ENCODE data around the gene TKTL2.
"Not testable (repeated sequence)": the region's sequence is repeated elsewhere in the genome, so short reads cannot be mapped to it uniquely, and the experiment has no call there.

TKTL2 gene

GRCh38 chr4:163447481-163447880 lies 26.1 kb downstream of the TKTL2 start:
- DNase-seq, result no peak

GRCh38 chr4:163447023-163447422 lies 26.5 kb downstream of the TKTL2 start:
- DNase-seq, result not testable (repeated sequence)

- no peak for DNase-seq
Observed at GRCh38 chr4:163440040-163440439, 33.5 kb downstream of the TKTL2 start.
